HG03064 (cell line): ENCODE results near the gene HSD3B7.
A peak's percentile ranks its signal among the peaks of the same experiment; 100 is the strongest.

Experiments
- ATAC-seq: cut with Tn5 transposase; IDR thresholded peaks from one replicate; pipeline ENCODE4 v1.9.1; 2021; ENCODE audit warnings: low read depth; ENCODE audit not compliant: unreplicated experiment

The HSD3B7 gene

GRCh38 chr16:30982548-30983288, 2.3 kb upstream of the HSD3B7 start:
- ATAC-seq = no peak

- no peak for ATAC-seq
Measured at GRCh38 chr16:30983289-30983889, 1.6 kb upstream of the HSD3B7 start.

GRCh38 chr16:30983898-30984610, 953 bp upstream of the HSD3B7 start:
- ATAC-seq = no peak

DNA sequence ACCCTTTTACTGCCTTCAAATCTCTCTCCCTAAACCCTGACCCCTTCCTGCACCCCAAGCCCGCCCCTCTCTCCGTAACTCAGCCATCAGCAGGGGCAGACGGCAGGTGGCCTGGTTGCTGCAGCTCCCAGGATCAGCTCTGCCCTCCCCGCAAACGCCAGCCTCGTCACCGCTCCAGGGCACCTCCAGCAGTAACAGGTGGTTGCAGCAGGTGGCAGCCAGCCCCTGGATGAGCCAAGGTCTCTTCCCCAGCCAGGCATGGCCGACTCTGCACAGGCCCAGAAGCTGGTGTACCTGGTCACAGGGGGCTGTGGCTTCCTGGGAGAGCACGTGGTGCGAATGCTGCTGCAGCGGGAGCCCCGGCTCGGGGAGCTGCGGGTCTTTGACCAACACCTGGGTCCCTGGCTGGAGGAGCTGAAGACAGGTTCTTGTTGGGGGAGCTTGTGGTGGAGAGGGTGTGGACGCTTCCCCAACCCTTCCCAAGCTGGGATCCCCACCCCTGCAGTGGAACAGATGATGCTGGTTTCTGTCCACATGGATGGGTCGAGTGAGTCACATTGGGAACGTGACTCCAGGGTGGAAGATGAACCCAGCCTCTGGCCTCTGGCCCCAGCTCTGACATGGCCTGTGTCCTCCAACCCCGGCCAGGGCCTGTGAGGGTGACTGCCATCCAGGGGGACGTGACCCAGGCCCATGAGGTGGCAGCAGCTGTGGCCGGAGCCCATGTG, 558 bp downstream of the HSD3B7 start:
- no peak for ATAC-seq

GRCh38 chr16:30986129-30986991, 1.4 kb downstream of the HSD3B7 start:
- no peak for ATAC-seq

DNA sequence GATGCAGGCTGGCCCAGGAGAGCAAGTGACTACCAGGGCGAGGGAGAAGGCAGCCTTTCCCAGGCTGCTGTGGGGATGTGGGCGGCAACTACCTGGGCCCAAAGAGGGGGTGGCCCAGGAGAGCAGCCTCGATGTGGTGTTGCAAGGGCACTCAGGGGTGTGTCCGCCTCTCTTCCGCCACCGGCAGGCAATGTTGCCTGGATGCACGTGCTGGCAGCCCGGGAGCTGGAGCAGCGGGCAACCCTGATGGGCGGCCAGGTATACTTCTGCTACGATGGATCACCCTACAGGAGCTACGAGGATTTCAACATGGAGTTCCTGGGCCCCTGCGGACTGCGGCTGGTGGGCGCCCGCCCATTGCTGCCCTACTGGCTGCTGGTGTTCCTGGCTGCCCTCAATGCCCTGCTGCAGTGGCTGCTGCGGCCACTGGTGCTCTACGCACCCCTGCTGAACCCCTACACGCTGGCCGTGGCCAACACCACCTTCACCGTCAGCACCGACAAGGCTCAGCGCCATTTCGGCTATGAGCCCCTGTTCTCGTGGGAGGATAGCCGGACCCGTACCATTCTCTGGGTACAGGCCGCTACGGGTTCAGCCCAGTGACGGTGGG, 2.7 kb downstream of the HSD3B7 start:
- no peak for ATAC-seq

- ATAC-seq = no peak
Measured at GRCh38 chr16:30989469-30990047, 4.6 kb downstream of the HSD3B7 start.

DNA sequence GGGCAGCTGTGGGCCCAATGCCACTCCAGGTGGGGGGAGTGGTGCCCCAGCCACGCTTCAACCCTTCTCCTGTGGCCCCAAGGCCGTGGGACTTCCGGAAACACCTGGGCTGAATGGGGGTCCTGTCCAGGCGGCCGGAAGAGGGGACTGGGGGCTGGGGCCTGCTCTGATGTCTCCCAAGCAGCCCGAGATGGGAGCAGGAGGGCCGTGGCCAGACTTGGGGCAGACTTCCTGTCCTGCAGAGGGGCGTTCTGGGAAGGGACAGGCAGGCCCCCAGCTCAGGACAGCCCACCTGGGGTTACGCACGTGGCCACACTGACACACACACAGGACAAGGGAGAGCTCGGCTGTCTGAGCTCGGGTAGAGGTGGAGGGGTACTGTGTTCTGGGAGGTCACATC, 5.1 kb downstream of the HSD3B7 start:
- no peak for ATAC-seq

- ATAC-seq = no peak
Measured at GRCh38 chr16:30991052-30991451, 6.0 kb downstream of the HSD3B7 start.

DNA sequence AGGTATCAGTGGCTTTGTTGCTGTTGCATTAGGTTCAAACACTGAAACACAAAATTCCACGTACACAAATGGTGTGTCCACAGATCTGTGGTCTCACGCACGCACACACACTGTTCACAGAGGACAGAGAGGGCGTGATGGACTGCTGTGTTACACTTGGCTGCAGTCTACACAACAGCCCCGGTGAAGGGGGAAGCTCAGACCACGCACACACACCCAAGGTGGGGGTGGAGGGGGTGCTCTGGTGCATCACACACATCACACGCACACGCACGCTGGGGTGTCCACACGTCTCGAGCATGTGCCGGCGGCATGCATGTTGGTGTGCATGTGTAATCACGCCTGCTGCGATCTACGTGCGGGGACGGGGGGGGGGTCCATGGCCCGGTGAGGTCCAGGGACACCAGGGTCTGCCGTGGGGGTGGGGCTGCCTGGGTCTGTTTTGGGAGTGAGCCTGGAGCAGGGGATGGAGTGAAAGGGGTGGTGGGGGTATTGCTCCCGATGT, 7.3 kb downstream of the HSD3B7 start:
- ATAC-seq = no peak

DNA sequence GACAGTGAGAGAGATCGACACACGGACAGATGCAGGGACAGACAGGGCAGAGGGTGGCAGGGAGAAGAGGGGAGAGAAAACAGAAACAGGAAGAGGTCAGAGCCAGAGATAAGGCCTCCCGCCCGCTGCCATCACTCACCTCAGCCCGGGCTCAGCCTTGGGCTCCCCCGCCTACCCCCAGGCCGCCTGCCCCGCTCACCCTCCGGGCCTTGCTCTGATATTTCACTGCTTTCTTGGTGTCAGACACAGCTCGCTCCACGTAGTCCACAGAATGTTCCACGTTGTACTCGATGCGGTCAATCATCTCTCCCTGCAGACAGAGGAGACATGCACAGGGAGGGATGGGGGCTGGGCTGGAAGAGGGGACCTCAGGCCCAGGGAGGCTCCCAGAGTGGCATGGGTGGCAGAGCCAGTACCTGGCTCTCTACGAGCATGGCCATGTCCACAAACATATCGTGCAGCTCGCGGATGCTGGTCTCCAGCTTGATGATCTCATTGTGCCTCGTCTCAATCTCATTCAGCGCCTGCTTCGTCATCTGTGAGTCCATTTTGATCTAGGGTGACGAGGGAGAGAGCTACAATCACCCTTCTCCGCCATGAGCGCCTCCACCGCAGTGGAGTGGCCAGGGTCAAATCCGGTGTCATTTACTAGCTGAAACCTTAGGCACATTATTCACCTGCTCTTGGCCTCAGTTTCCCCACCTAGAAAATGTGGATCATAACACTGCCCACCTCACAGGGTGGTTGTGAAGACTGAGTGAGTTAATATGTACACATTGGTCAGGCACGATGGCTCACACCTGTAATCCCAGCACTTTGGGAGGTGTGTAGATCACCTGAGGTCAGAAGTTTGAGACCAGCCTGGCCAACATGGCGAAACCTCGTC, 8.2 kb downstream of the HSD3B7 start:
- no peak for ATAC-seq

- no peak for ATAC-seq
Measured at GRCh38 chr16:30995927-30996323, 10.9 kb downstream of the HSD3B7 start.

- ATAC-seq = no peak
Measured at GRCh38 chr16:30996324-30996984, 11.4 kb downstream of the HSD3B7 start.

- ATAC-seq = peak; percentile 69
Measured at GRCh38 chr16:30996985-30997724, 12.1 kb downstream of the HSD3B7 start.

DNA sequence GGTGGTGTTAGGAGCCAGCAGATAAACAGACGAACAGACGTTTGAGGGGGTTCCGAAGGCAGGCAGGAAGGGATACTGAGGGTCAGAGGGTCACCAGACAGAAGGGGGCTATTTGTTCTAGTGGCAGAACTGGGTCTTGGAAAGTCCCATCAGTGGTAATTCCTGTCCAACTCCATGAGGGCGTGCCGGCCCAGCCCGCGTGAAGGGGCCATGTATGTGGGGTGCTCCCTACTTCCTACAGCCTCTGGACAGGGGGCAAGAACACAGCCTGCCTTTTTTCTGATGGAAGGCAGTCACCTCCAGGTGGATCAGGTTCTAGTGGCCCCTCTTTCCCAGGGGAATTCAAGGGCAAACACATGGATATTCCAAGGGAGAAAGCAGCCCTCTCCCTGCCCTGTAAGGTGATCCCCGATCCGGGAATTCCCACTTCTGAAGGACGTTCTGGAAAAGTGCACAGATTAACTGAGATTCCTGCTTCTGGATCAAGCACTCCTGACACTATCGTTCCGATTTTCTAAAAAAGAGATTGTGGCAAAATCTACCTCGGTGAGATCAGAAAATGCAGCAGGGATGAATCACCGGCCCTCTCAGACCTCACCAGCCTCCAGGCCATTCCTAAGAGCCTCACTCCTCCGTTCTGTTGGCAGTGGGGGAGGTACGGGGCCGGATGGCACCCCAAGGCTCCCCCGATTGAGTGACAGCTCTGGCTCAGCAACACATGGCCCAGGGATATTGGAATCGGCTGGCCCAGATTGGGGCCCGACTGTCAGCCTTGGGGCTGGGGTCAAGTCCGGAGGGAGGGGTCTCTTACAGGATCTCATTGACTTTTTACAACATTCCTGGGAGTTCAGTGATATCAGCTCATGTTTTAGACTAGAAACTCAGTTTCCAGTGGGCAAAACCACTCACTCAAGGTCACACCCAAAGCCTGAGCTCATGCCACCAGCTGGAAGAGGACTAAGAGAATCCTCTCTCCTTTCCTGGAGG, 13.0 kb downstream of the HSD3B7 start:
- ATAC-seq = no peak
